CD14-positive monocyte (primary cell): Measurements from ENCODE around the gene RANBP17. TPM values are rescaled to one million over a fixed set of nuclear protein-coding genes. Genes with fewer than 3 reads are reported as not detected.

Experiments used
- DNase-seq, 3 donors: peaks; one replicate each; pipeline ENCODE4 v3.0.0-alpha.2; 2011 to 2022
- H2AFZ ChIP-seq: 2 replicates; pipeline ENCODE4 v1.6.0; 2012; ENCODE audit warnings: mild to moderate bottlenecking, low read depth, low read length, inconsistent platforms; ENCODE audit not compliant: insufficient read depth, poor library complexity, severe bottlenecking
- H3K27ac ChIP-seq, 2 donors: 1 replicate in 1 of 2; 2 replicates in 1 of 2; pipeline ENCODE4 v1.5.1; 2012 to 2013; ENCODE audit warnings: low read length in 2 of 2, control low read depth in 1 of 2, inconsistent platforms in 1 of 2, low read depth in 1 of 2, mild to moderate bottlenecking in 1 of 2
- H3K27me3 ChIP-seq, 2 donors: one replicate each; pipeline versions ENCODE4 v1.6.0 to v1.6.1; 2011 to 2013; ENCODE audit warnings: low read length in 2 of 2; ENCODE audit not compliant: control insufficient read depth in 2 of 2, insufficient read depth in 2 of 2
- H3K36me3 ChIP-seq, 2 donors: replicated peaks in 1 of 2; 1 replicate in 1 of 2; 2 replicates in 1 of 2; pipeline versions ENCODE4 v1.5.1 to v1.6.1; 2012 to 2013; ENCODE audit warnings: low read length in 2 of 2, control low read depth in 1 of 2, inconsistent platforms in 1 of 2, mild to moderate bottlenecking in 1 of 2; ENCODE audit not compliant: insufficient read depth in 2 of 2, control insufficient read depth in 1 of 2
- H3K4me1 ChIP-seq, 2 donors: 1 replicate in 1 of 2; 2 replicates in 1 of 2; pipeline versions ENCODE4 v1.5.1 to v1.6.1; 2012 to 2013; ENCODE audit warnings: low read length in 2 of 2, control low read depth in 1 of 2, inconsistent platforms in 1 of 2, mild to moderate bottlenecking in 1 of 2, moderate library complexity in 1 of 2; ENCODE audit not compliant: insufficient read depth in 2 of 2, control insufficient read depth in 1 of 2
- H3K4me2 ChIP-seq: replicated peaks from 2 replicates; pipeline ENCODE3; 2012; ENCODE audit warnings: low read length, moderate library complexity, mild to moderate bottlenecking; ENCODE audit not compliant: poor library complexity, severe bottlenecking; ENCODE audit errors: extremely low read depth
- H3K4me3 ChIP-seq, 3 experiments: fragments of 200-600 bp in 1 of 3; sonication (generic) in 1 of 3; replicated peaks in 1 of 3; 1 replicate in 2 of 3; 2 replicates in 1 of 3; pipeline ENCODE4 v1.5.1; 2011 to 2013; ENCODE audit warnings: low read length in 3 of 3, mild to moderate bottlenecking in 3 of 3, control low read depth in 2 of 3, low read depth in 2 of 3, inconsistent platforms in 1 of 3, moderate library complexity in 1 of 3
- H3K79me2 ChIP-seq: 2 replicates; pipeline ENCODE4 v1.6.0; 2012; ENCODE audit warnings: mild to moderate bottlenecking, control low read depth, inconsistent platforms, low read length, moderate library complexity; ENCODE audit not compliant: insufficient read depth
- H3K9ac ChIP-seq: 2 replicates; pipeline ENCODE4 v1.6.0; 2017; ENCODE audit warnings: low read length, mild to moderate bottlenecking; ENCODE audit not compliant: insufficient read depth, poor library complexity, severe bottlenecking
- H3K9me3 ChIP-seq, 2 donors: replicated peaks in 1 of 2; 1 replicate in 1 of 2; 2 replicates in 1 of 2; pipeline versions ENCODE4 v1.5.1 to v1.6.1; 2012 to 2013; ENCODE audit warnings: low read length in 2 of 2, control low read depth in 1 of 2; ENCODE audit not compliant: control insufficient read depth in 1 of 2, insufficient read depth in 1 of 2
- H4K20me1 ChIP-seq: 2 replicates; pipeline ENCODE4 v1.6.0; 2012; ENCODE audit warnings: mild to moderate bottlenecking, low read length, control low read depth, moderate library complexity; ENCODE audit not compliant: insufficient read depth
- H3K27ac Mint-ChIP-seq, 7 donors: one replicate each; pipeline ENCODE4 v1.8.0; 2020; ENCODE audit warnings: mild to moderate bottlenecking in 7 of 7, mixed read lengths in 7 of 7, moderate library complexity in 6 of 7, inconsistent platforms in 2 of 7
- H3K27me3 Mint-ChIP-seq, 3 donors: one replicate each; pipeline ENCODE4 v1.8.0; 2021 to 2022; ENCODE audit warnings: low read depth in 3 of 3, mild to moderate bottlenecking in 3 of 3, mixed read lengths in 3 of 3, moderate library complexity in 3 of 3, inconsistent platforms in 1 of 3
- H3K36me3 Mint-ChIP-seq, 2 donors: one replicate each; pipeline ENCODE4 v1.8.0; 2020; ENCODE audit warnings: mixed read lengths in 2 of 2, inconsistent platforms in 1 of 2, mild to moderate bottlenecking in 1 of 2
- H3K4me1 Mint-ChIP-seq: one replicate; pipeline ENCODE4 v1.8.0; 2020; ENCODE audit warnings: mild to moderate bottlenecking, mixed read lengths
- H3K4me3 Mint-ChIP-seq, 2 donors: one replicate each; pipeline ENCODE4 v1.8.0; 2020; ENCODE audit warnings: mild to moderate bottlenecking in 2 of 2, mixed read lengths in 2 of 2, moderate library complexity in 1 of 2
- H3K9me3 Mint-ChIP-seq, 7 donors: one replicate each; pipeline ENCODE4 v1.8.0; 2020 to 2022; ENCODE audit warnings: mixed read lengths in 7 of 7, mild to moderate bottlenecking in 6 of 7, moderate library complexity in 6 of 7, inconsistent platforms in 2 of 7
- CTCF ChIP-seq: fragments of 200-600 bp; IDR thresholded peaks from one replicate; pipeline ENCODE4 v1.8.0; 2022; ENCODE audit warnings: antibody characterized with exemption, mild to moderate bottlenecking
- WGBS: methylation state at CpG from one replicate; pipeline ENCODE4 v1.1.5; 2013; ENCODE audit warnings: missing lambda C conversion rate; ENCODE audit not compliant: insufficient coverage; 5-methylcytosine and 5-hydroxymethylcytosine counted together
- intact Hi-C, 2 donors: fragments of 100-400 bp; cut with micrococcal nuclease; formaldehyde crosslinking; loops; one replicate each; pipeline versions ENCODE4 v1.15.0 to v1.15.1; 2023
- polyA plus RNA-seq, 3 donors: library from polyadenylated mRNA; depleted of rRNA in 1 of 3; unstranded in 2 of 3; stranded (reverse) in 1 of 3; fragments of 300-500 nt in 2 of 3; fragments of >200 nt in 1 of 3; fragmentation: Illumina TruSeq in 2 of 3; gene quantifications; 1 replicate in 2 of 3; 2 replicates in 1 of 3; pipeline ENCODE4 v1.2.3, GENCODE V29; 2012 to 2021

RANBP17 gene
- polyA plus RNA-seq, 3 donors: 0.07 to 0.13 TPM; not detected in 1

DNA sequence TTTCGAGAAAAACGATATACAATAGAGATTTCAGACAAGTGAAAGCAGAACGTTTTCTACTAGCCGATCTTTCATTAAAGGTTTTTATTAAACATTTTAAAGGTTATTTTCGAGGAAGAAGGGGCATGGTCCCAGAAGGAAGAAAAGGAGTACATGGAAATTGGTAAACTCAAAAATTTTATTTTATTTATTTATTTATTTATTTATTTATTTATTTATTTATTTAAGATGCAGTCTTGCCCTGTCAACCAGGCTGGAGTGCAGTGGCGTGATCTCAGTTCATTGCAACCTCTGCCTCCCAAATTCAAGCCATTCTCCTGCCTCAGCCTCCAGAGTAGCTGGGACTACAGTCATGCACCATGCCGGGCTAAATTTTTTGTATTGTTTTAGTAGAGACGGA is 77.4 kb downstream of the RANBP17 start:
- Mint-ChIP-seq H3K27ac (no peak overlapping the region), H3K36me3 (peaks cover 0 to 6% of the 10 kb centered on the region in 2 donors), H3K9me3 (peaks cover 0 to 13% (median 4%) of the 10 kb centered on the region in 7 donors), H3K4me3 (no peak overlapping the region), H3K27me3 (no peaks in the 10 kb centered on the region), H3K4me1 (no peaks in the 10 kb centered on the region)
- no peak overlapping the region for H3K9ac ChIP-seq
- H3K9me3 ChIP-seq: peaks cover 0 to 2% of the 10 kb centered on the region in 2 donors
- no peak overlapping the region for H3K27ac ChIP-seq
- H3K4me1 ChIP-seq: no peaks in the 10 kb centered on the region
- intact Hi-C loops: no loop called here
- no peak overlapping the region for H3K4me2 ChIP-seq
- DNase-seq: no peak
- no peak overlapping the region for H3K4me3 ChIP-seq
- H3K36me3 ChIP-seq: no peaks in the 10 kb centered on the region
- 67% methylated on average over 2 of the region's 8 CpGs for WGBS
- no peaks in the 10 kb centered on the region for H3K27me3 ChIP-seq
- H4K20me1 ChIP-seq: no peaks in the 10 kb centered on the region
- no peak overlapping the region for H2AFZ ChIP-seq
- TF ChIP-seq CTCF: no peak
- no peaks in the 10 kb centered on the region for H3K79me2 ChIP-seq

- Mint-ChIP-seq H3K4me3 (no peak overlapping the region), H3K27me3 (no peaks in the 10 kb centered on the region), H3K4me1 (no peaks in the 10 kb centered on the region), H3K36me3 (peaks cover 0 to 6% of the 10 kb centered on the region in 2 donors), H3K9me3 (peaks cover 0 to 6% (median 3%) of the 10 kb centered on the region in 7 donors), H3K27ac (no peak overlapping the region)
- intact Hi-C loops: no loop called here
- Histone ChIP-seq H3K9ac (no peak overlapping the region), H4K20me1 (no peaks in the 10 kb centered on the region), H3K9me3 (no peaks in the 10 kb centered on the region), H3K4me2 (no peak overlapping the region), H3K27ac (no peak overlapping the region), H3K4me1 (no peaks in the 10 kb centered on the region), H3K79me2 (no peaks in the 10 kb centered on the region), H3K4me3 (no peak overlapping the region), H3K27me3 (no peaks in the 10 kb centered on the region), H2AFZ (no peak overlapping the region), H3K36me3 (no peaks in the 10 kb centered on the region)
- no peak for TF ChIP-seq CTCF
- no peak for DNase-seq
- 94% methylated on average over 2 of the region's 8 CpGs for WGBS
Measured at GRCh38 chr5:170941788-170942187, 80.0 kb downstream of the RANBP17 start.
